HUES6 (cell line): ENCODE data around the gene SSTR5.

Experiments used
- H3K27ac ChIP-seq: 2 replicates; pipeline ENCODE4 v1.7.0; 2013; ENCODE audit warnings: low read depth, mild to moderate bottlenecking, low read length, inconsistent platforms
- H3K27me3 ChIP-seq: 2 replicates; pipeline ENCODE4 v1.6.1; 2013; ENCODE audit warnings: low read length; ENCODE audit not compliant: control insufficient read depth, insufficient read depth
- H3K36me3 ChIP-seq: 2 replicates; pipeline ENCODE4 v1.6.1; 2013; ENCODE audit warnings: low read length; ENCODE audit not compliant: control insufficient read depth, insufficient read depth
- H3K4me1 ChIP-seq: 2 replicates; pipeline ENCODE4 v1.6.1; 2013; ENCODE audit warnings: low read length; ENCODE audit not compliant: control insufficient read depth, insufficient read depth
- H3K4me3 ChIP-seq: 2 replicates; pipeline ENCODE4 v1.5.1; 2013; ENCODE audit warnings: low read depth, low read length
- H3K9ac ChIP-seq: one replicate; pipeline ENCODE4 v1.6.1; 2013; ENCODE audit warnings: mild to moderate bottlenecking, low read length
- H3K9me3 ChIP-seq: 2 replicates; pipeline ENCODE4 v1.6.1; 2013; ENCODE audit warnings: low read depth, low read length; ENCODE audit not compliant: control insufficient read depth, insufficient read depth

SSTR5 gene

GRCh38 chr16:1121601-1122397 is 49.3 kb downstream of the SSTR5 start:
- Histone ChIP-seq H3K9me3 (no peaks in the 10 kb centered on the region), H3K4me1 (peaks cover 3% of the 10 kb centered on the region; the same call in 1 of the 2 replicates), H3K27me3 (no peaks in the 10 kb centered on the region)

GRCh38 chr16:1122398-1122765 is 49.8 kb downstream of the SSTR5 start:
- no peaks in the 10 kb centered on the region for H3K36me3 ChIP-seq
- H3K4me3 ChIP-seq: no peak overlapping the region
- no peaks in the 10 kb centered on the region for H3K9me3 ChIP-seq
- no peak overlapping the region for H3K27ac ChIP-seq
- no peaks in the 10 kb centered on the region for H3K27me3 ChIP-seq
- peaks cover 3% of the 10 kb centered on the region; the same call in 1 of the 2 replicates for H3K4me1 ChIP-seq
- H3K9ac ChIP-seq: no peak overlapping the region

More at GRCh38 chr16:1121601-1122397, 49.3 kb downstream of the SSTR5 start:
- H3K9ac ChIP-seq: no peak overlapping the region
- no peak overlapping the region for H3K27ac ChIP-seq
- no peaks in the 10 kb centered on the region for H3K36me3 ChIP-seq
- H3K4me3 ChIP-seq: no peak overlapping the region

- no peak overlapping the region for H3K9ac ChIP-seq
- no peaks in the 10 kb centered on the region for H3K36me3 ChIP-seq
- no peak overlapping the region for H3K27ac ChIP-seq
- H3K9me3 ChIP-seq: no peaks in the 10 kb centered on the region
- peaks cover 3% of the 10 kb centered on the region; the same call in 1 of the 2 replicates for H3K4me1 ChIP-seq
- H3K4me3 ChIP-seq: no peak overlapping the region
- H3K27me3 ChIP-seq: no peaks in the 10 kb centered on the region
Observed at GRCh38 chr16:1123525-1124230, 51.1 kb downstream of the SSTR5 start.

- Histone ChIP-seq H3K9ac (no peak overlapping the region), H3K4me1 (peaks cover 3% of the 10 kb centered on the region; the same call in 1 of the 2 replicates)
Observed at GRCh38 chr16:1124291-1124690, 51.7 kb downstream of the SSTR5 start.

GRCh38 chr16:1124795-1125194 is 52.2 kb downstream of the SSTR5 start:
- Histone ChIP-seq H3K4me1 (peaks cover 3% of the 10 kb centered on the region; the same call in 1 of the 2 replicates), H3K36me3 (no peaks in the 10 kb centered on the region), H3K27me3 (no peaks in the 10 kb centered on the region), H3K27ac (no peak overlapping the region), H3K4me3 (no peak overlapping the region), H3K9ac (no peak overlapping the region), H3K9me3 (no peaks in the 10 kb centered on the region)

More at GRCh38 chr16:1124291-1124690, 51.7 kb downstream of the SSTR5 start:
- no peak overlapping the region for H3K27ac ChIP-seq
- H3K36me3 ChIP-seq: no peaks in the 10 kb centered on the region
- H3K4me3 ChIP-seq: no peak overlapping the region
- H3K9me3 ChIP-seq: no peaks in the 10 kb centered on the region
- H3K27me3 ChIP-seq: no peaks in the 10 kb centered on the region

GRCh38 chr16:1125471-1125870 is 52.9 kb downstream of the SSTR5 start:
- H3K4me1 ChIP-seq: peaks cover 3% of the 10 kb centered on the region; the same call in 1 of the 2 replicates
- no peaks in the 10 kb centered on the region for H3K27me3 ChIP-seq
- no peak overlapping the region for H3K9ac ChIP-seq

GRCh38 chr16:1126044-1126443 is 53.5 kb downstream of the SSTR5 start:
- no peaks in the 10 kb centered on the region for H3K36me3 ChIP-seq
- no peak overlapping the region for H3K4me3 ChIP-seq
- no peak overlapping the region for H3K27ac ChIP-seq
- H3K9me3 ChIP-seq: no peaks in the 10 kb centered on the region
- peaks cover 3% of the 10 kb centered on the region; the same call in 1 of the 2 replicates for H3K4me1 ChIP-seq
- no peaks in the 10 kb centered on the region for H3K27me3 ChIP-seq
- no peak overlapping the region for H3K9ac ChIP-seq

More at GRCh38 chr16:1125471-1125870, 52.9 kb downstream of the SSTR5 start:
- Histone ChIP-seq H3K36me3 (no peaks in the 10 kb centered on the region), H3K4me3 (no peak overlapping the region), H3K9me3 (no peaks in the 10 kb centered on the region), H3K27ac (no peak overlapping the region)

GRCh38 chr16:1126586-1126985 is 54.0 kb downstream of the SSTR5 start:
- H3K4me3 ChIP-seq: no peak overlapping the region
- H3K27ac ChIP-seq: no peak overlapping the region
- H3K9me3 ChIP-seq: no peaks in the 10 kb centered on the region
- no peak overlapping the region for H3K9ac ChIP-seq
- H3K27me3 ChIP-seq: no peaks in the 10 kb centered on the region
- H3K4me1 ChIP-seq: peaks cover 3% of the 10 kb centered on the region; the same call in 1 of the 2 replicates
- H3K36me3 ChIP-seq: no peaks in the 10 kb centered on the region

- H3K4me1 ChIP-seq: peaks cover 3% of the 10 kb centered on the region; the same call in 1 of the 2 replicates
- no peak overlapping the region for H3K4me3 ChIP-seq
- H3K27ac ChIP-seq: no peak overlapping the region
- no peaks in the 10 kb centered on the region for H3K9me3 ChIP-seq
- no peaks in the 10 kb centered on the region for H3K36me3 ChIP-seq
- no peak overlapping the region for H3K9ac ChIP-seq
- no peaks in the 10 kb centered on the region for H3K27me3 ChIP-seq
Observed at GRCh38 chr16:1127101-1127500, 54.6 kb downstream of the SSTR5 start.

- no peak overlapping the region for H3K27ac ChIP-seq
- no peaks in the 10 kb centered on the region for H3K36me3 ChIP-seq
- no peak overlapping the region for H3K4me3 ChIP-seq
- peaks cover 3% of the 10 kb centered on the region; the same call in 1 of the 2 replicates for H3K4me1 ChIP-seq
- H3K9me3 ChIP-seq: no peaks in the 10 kb centered on the region
- no peaks in the 10 kb centered on the region for H3K27me3 ChIP-seq
- no peak overlapping the region for H3K9ac ChIP-seq
Observed at GRCh38 chr16:1127971-1128715, 55.6 kb downstream of the SSTR5 start.
